Calu3 (cell line): Measurements from ENCODE around the gene TRABD2B. TPM values are rescaled to one million over a fixed set of nuclear protein-coding genes. Genes with fewer than 3 reads are reported as not detected.

Experiments used
- Bru-seq: library from RNA; stranded (reverse); fragments of 400-500 nt; gene quantifications from one replicate; lab custom pipeline; 2021; lab: Mats Ljungman, UMichigan
- BruChase-seq, 2 experiments: library from RNA; stranded (reverse); fragments of 400-500 nt; gene quantifications; one replicate each; lab custom pipeline; 2021; lab: Mats Ljungman, UMichigan
- BruUV-seq: library from RNA; stranded (reverse); fragments of 400-500 nt; replicated peaks from 2 replicates; lab custom pipeline; 2021; lab: Mats Ljungman, UMichigan
- CTCF ChIA-PET: fragments of 300-600 bp; sonication (Branson Sonifier 250); formaldehyde crosslinking; loops from one replicate; lab custom pipeline; 2022; ENCODE audit warnings: antibody characterized with exemption; lab: Charles Lee
- DNase-seq: peaks from one replicate; pipeline ENCODE4 v3.0.0; 2022
- H3K27ac Mint-ChIP-seq: one replicate; pipeline ENCODE4 v1.8.0; 2022; ENCODE audit warnings: mixed read lengths; ENCODE audit not compliant: unreplicated experiment
- H3K27me3 Mint-ChIP-seq: one replicate; pipeline ENCODE4 v1.8.0; 2022; ENCODE audit warnings: mixed read lengths; ENCODE audit not compliant: unreplicated experiment
- H3K36me3 Mint-ChIP-seq: one replicate; pipeline ENCODE4 v1.8.0; 2022; ENCODE audit warnings: mild to moderate bottlenecking, moderate library complexity, mixed read lengths; ENCODE audit not compliant: insufficient read depth, unreplicated experiment
- H3K4me1 Mint-ChIP-seq: one replicate; pipeline ENCODE4 v1.8.0; 2022; ENCODE audit warnings: mild to moderate bottlenecking, low read depth, mixed read lengths; ENCODE audit not compliant: unreplicated experiment
- H3K4me3 Mint-ChIP-seq: one replicate; pipeline ENCODE4 v1.8.0; 2022; ENCODE audit warnings: mild to moderate bottlenecking, low read depth, moderate library complexity, mixed read lengths; ENCODE audit not compliant: unreplicated experiment
- H3K9me3 Mint-ChIP-seq: one replicate; pipeline ENCODE4 v1.8.0; 2022; ENCODE audit warnings: low read depth, mixed read lengths; ENCODE audit not compliant: unreplicated experiment
- CTCF ChIP-seq: fragments of 200-600 bp; IDR thresholded peaks from one replicate; pipeline ENCODE4 v1.8.0; 2022; ENCODE audit warnings: antibody characterized with exemption; ENCODE audit not compliant: unreplicated experiment
- intact Hi-C: fragments of 100-400 bp; cut with micrococcal nuclease; formaldehyde crosslinking; loops from one replicate; pipeline ENCODE4 v1.10.0; 2022; ENCODE audit not compliant: unreplicated experiment
- long read RNA-seq: library from polyadenylated mRNA; stranded (forward); transcript quantifications from one replicate; pipeline ENCODE4 v2.0.0, GENCODE V29; 2022
- total RNA-seq: library from RNA; stranded (reverse); gene quantifications from 2 replicates; pipeline ENCODE4 v1.2.3, GENCODE V29; 2022

The TRABD2B gene
- total RNA-seq = 0.10 and 0.42 TPM in 2 replicates
- percentile 23 among the genes with signal in this experiment for Bru-seq, nascent RNA
- BruChase-seq, experiment 1, labeled RNA remaining after a 6-hour chase = percentile 18 among the genes with signal in this experiment
- BruChase-seq, experiment 2, labeled RNA remaining after a 2-hour chase = percentile 22 among the genes with signal in this experiment
- long read RNA-seq = 0 reads

- peak within 1 kb of the TSS; percentile 67 for H3K27ac Mint-ChIP-seq
- H3K27me3 Mint-ChIP-seq = peaks cover 56% of the 10 kb centered on the region
- peaks cover 11% of the 10 kb centered on the region for H3K4me1 Mint-ChIP-seq
- no peaks in the 10 kb centered on the region for H3K9me3 Mint-ChIP-seq
- no TSS peak for BruUV-seq
- TF ChIP-seq CTCF = peak; percentile 90
- intact Hi-C loops = loop anchor here (5.0 kb wide), 2 partner anchors 50 to 65 kb away; no protein-coding TSS in a partner anchor
- CTCF ChIA-PET = interaction anchor here (0.5 to 2.2 kb wide), 7 partner anchors 34 to 1662 kb away, joined by 3 to 25 read pairs (median 5); no protein-coding TSS in a partner anchor
- peaks cover 15% of the 10 kb centered on the region for H3K36me3 Mint-ChIP-seq
- H3K4me3 Mint-ChIP-seq = peak within 1 kb of the TSS; percentile 72
- DNase-seq = peak; percentile 85
Measured at GRCh38 chr1:47997289-47998200, at the start of gene TRABD2B. TRABD2B (minus strand) TSS chr1:47997385.

GRCh38 chr1:48044311-48044710 lies 47.1 kb upstream of the TRABD2B start:
- intact Hi-C loops = no loop called here
- Mint-ChIP-seq H3K9me3 (no peaks in the 10 kb centered on the region), H3K36me3 (no peaks in the 10 kb centered on the region), H3K27me3 (peaks cover 58% of the 10 kb centered on the region), H3K27ac (no peak overlapping the region), H3K4me3 (no peak overlapping the region), H3K4me1 (no peaks in the 10 kb centered on the region)
- BruUV-seq = no TSS peak
- CTCF ChIA-PET = interaction anchor here (1.9 kb wide), 1 partner anchor 19 kb away, joined by 8 read pairs; no protein-coding TSS in a partner anchor
- TF ChIP-seq CTCF = no peak
- DNase-seq = no peak

- BruUV-seq = no TSS peak
- peaks cover 54% of the 10 kb centered on the region for H3K27me3 Mint-ChIP-seq
- CTCF ChIA-PET = interaction anchor here (1.0 to 1.9 kb wide), 2 partner anchors 18 to 46 kb away, joined by 5 to 8 read pairs; partner anchors contain the start of gene TRABD2B
Measured at GRCh38 chr1:48043622-48044021, 46.4 kb upstream of the TRABD2B start.

More at GRCh38 chr1:48043622-48044021, 46.4 kb upstream of the TRABD2B start:
- no peak overlapping the region for H3K4me3 Mint-ChIP-seq
- intact Hi-C loops = no loop called here
- DNase-seq = no peak
- no peak overlapping the region for H3K27ac Mint-ChIP-seq
- H3K36me3 Mint-ChIP-seq = no peaks in the 10 kb centered on the region
- H3K4me1 Mint-ChIP-seq = no peaks in the 10 kb centered on the region
- TF ChIP-seq CTCF = no peak
- no peaks in the 10 kb centered on the region for H3K9me3 Mint-ChIP-seq
